Fibroblast of skin of scalp (primary cell): ENCODE measurements around the gene XXYLT1.
A peak's percentile ranks its signal among the peaks of the same experiment; 100 is the strongest.
"Not testable (repeated sequence)": the region's sequence is repeated elsewhere in the genome, so short reads cannot be mapped to it uniquely, and the experiment has no call there.

Experiments
- DNase-seq: peaks from one replicate; pipeline ENCODE4 v3.0.0-alpha.2; 2013

XXYLT1 gene

GRCh38 chr3:195110647-195111318 is 160.2 kb downstream of the XXYLT1 start:
- no peak for DNase-seq

- no peak for DNase-seq
Measured at GRCh38 chr3:195109098-195109657, 161.8 kb downstream of the XXYLT1 start.

- DNase-seq = no peak
Measured at GRCh38 chr3:195107593-195107992, 163.4 kb downstream of the XXYLT1 start.

GRCh38 chr3:195107031-195107430 is 163.9 kb downstream of the XXYLT1 start:
- not testable (repeated sequence) for DNase-seq

- peak; percentile 68 for DNase-seq
Measured at GRCh38 chr3:195106418-195106906, 164.5 kb downstream of the XXYLT1 start.

- DNase-seq = no peak
Measured at GRCh38 chr3:195105841-195106417, 165.0 kb downstream of the XXYLT1 start.

- no peak for DNase-seq
Measured at GRCh38 chr3:195105389-195105788, 165.6 kb downstream of the XXYLT1 start.

- no peak for DNase-seq
Measured at GRCh38 chr3:195104340-195104739, 166.6 kb downstream of the XXYLT1 start.

GRCh38 chr3:195103623-195104022 is 167.3 kb downstream of the XXYLT1 start:
- DNase-seq = no peak

- DNase-seq = peak; percentile 94
Measured at GRCh38 chr3:195102609-195103467, 168.1 kb downstream of the XXYLT1 start.

- DNase-seq = no peak
Measured at GRCh38 chr3:195101927-195102608, 168.9 kb downstream of the XXYLT1 start.

- DNase-seq = peak; percentile 53
Measured at GRCh38 chr3:195101001-195101583, 169.9 kb downstream of the XXYLT1 start.

- no peak for DNase-seq
Measured at GRCh38 chr3:195099951-195100785, 170.8 kb downstream of the XXYLT1 start.

GRCh38 chr3:195098741-195099525 is 172.0 kb downstream of the XXYLT1 start:
- no peak for DNase-seq

- no peak for DNase-seq
Measured at GRCh38 chr3:195097331-195098255, 173.4 kb downstream of the XXYLT1 start.

GRCh38 chr3:195096484-195097330 is 174.3 kb downstream of the XXYLT1 start:
- no peak for DNase-seq

- no peak for DNase-seq
Measured at GRCh38 chr3:195096053-195096452, 174.9 kb downstream of the XXYLT1 start.

- no peak for DNase-seq
Measured at GRCh38 chr3:195095704-195096036, 175.3 kb downstream of the XXYLT1 start.
